ENCODE measurements around the gene EEF1A2.

DNA sequence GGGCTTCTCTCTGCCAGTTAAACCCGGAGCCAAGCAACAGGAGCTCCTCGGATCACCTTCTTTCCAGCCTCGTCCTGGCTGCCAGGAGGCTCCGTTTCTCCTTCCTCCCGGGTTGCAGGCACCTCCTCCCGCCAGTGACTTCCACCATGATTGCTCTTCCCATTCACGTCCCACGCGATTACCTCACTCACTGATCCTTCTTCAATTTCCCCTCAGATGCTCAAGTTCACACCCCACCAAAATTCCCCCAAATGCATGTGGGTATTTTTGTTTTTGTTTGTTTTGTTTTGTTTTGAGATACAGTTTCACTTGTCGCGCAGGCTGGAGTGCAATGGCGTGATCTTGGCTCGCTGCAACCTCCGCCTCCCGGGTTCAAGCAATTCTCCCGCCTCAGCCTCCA is 51.6 kb downstream of the EEF1A2 start:
- no peak for TF ChIP-seq GATA2 (IDR thresholded peaks at IDR 0.05; ENCODE audit: low read depth, low read length)
- no peak for TF ChIP-seq GATA3 (IDR thresholded peaks at IDR 0.05; ENCODE audit: low read depth, low read length)

All from SH-SY5Y (cell line).